OCI-M1 (cell line): ENCODE data around the gene KRTAP5-6.
"Not testable (repeated sequence)": the region's sequence is repeated elsewhere in the genome, so short reads cannot be mapped to it uniquely, and the experiment has no call there.

Experiments
- DNase-seq: peaks from one replicate; lab custom pipeline; 2025; lab: John Stamatoyannopoulos, UW

KRTAP5-6 gene

GRCh38 chr11:1661454-1662269, 35.3 kb upstream of the KRTAP5-6 start:
- not testable (repeated sequence) for DNase-seq

- DNase-seq, result not testable (repeated sequence)
Measured at GRCh38 chr11:1662699-1663283, 34.2 kb upstream of the KRTAP5-6 start.

- no peak for DNase-seq
Measured at GRCh38 chr11:1665313-1665712, 31.7 kb upstream of the KRTAP5-6 start.

- no peak for DNase-seq
Measured at GRCh38 chr11:1667121-1667850, 29.7 kb upstream of the KRTAP5-6 start.

GRCh38 chr11:1667906-1668305, 29.1 kb upstream of the KRTAP5-6 start:
- DNase-seq, result no peak

GRCh38 chr11:1668911-1669473, 28.0 kb upstream of the KRTAP5-6 start:
- no peak for DNase-seq

- DNase-seq, result no peak
Measured at GRCh38 chr11:1669546-1670218, 27.3 kb upstream of the KRTAP5-6 start.

- not testable (repeated sequence) for DNase-seq
Measured at GRCh38 chr11:1670457-1670856, 26.5 kb upstream of the KRTAP5-6 start.

- DNase-seq, result no peak
Measured at GRCh38 chr11:1670905-1671371, 26.1 kb upstream of the KRTAP5-6 start.

GRCh38 chr11:1671658-1672057, 25.3 kb upstream of the KRTAP5-6 start:
- DNase-seq, result no peak

- DNase-seq, result no peak
Measured at GRCh38 chr11:1672613-1673350, 24.2 kb upstream of the KRTAP5-6 start.

- no peak for DNase-seq
Measured at GRCh38 chr11:1673446-1674172, 23.4 kb upstream of the KRTAP5-6 start.

GRCh38 chr11:1674173-1675131, 22.5 kb upstream of the KRTAP5-6 start:
- DNase-seq, result no peak

- no peak for DNase-seq
Measured at GRCh38 chr11:1675536-1676228, 21.3 kb upstream of the KRTAP5-6 start.

GRCh38 chr11:1676229-1676740, 20.7 kb upstream of the KRTAP5-6 start:
- DNase-seq, result no peak

- no peak for DNase-seq
Measured at GRCh38 chr11:1679881-1680280, 17.1 kb upstream of the KRTAP5-6 start.

- DNase-seq, result no peak
Measured at GRCh38 chr11:1682225-1682905, 14.6 kb upstream of the KRTAP5-6 start.

- not testable (repeated sequence) for DNase-seq
Measured at GRCh38 chr11:1683216-1683615, 13.8 kb upstream of the KRTAP5-6 start.
